HepG2 (cell line): ENCODE results near the gene TMEM134. TPM values are rescaled to one million over a fixed set of nuclear protein-coding genes. Genes with fewer than 3 reads are reported as not detected.

Source experiments
- ATAC-seq: fragments of 200-7000 bp; cut with Tn5 transposase; 3 replicates; pipeline ENCODE4 v1.9.1; 2020; ENCODE audit warnings: mild to moderate bottlenecking, moderate library complexity
- Bru-seq: library from RNA; stranded (reverse); fragments of 400-500 nt; gene quantifications from one replicate; lab custom pipeline; 2021; lab: Mats Ljungman, UMichigan
- BruChase-seq, 2 experiments: library from RNA; stranded (reverse); fragments of 400-500 nt; gene quantifications; one replicate each; lab custom pipeline; 2021; lab: Mats Ljungman, UMichigan
- BruUV-seq: library from RNA; stranded (reverse); fragments of 400-500 nt; replicated peaks from 2 replicates; lab custom pipeline; 2021; lab: Mats Ljungman, UMichigan
- CTCF ChIA-PET: fragments of 300-600 bp; formaldehyde crosslinking; extraction: SDS; loops from one replicate; lab custom pipeline; 2021; ENCODE audit warnings: low total read pairs, inconsistent platforms, low intra/inter-chr PET ratio; lab: Yijun Ruan, JAX
- POLR2A ChIA-PET: fragments of 350-600 bp; sonication (Branson Sonifier 250); formaldehyde crosslinking; loops from one replicate; lab custom pipeline; 2020; ENCODE audit warnings: antibody characterized with exemption, inconsistent platforms; lab: Yijun Ruan, JAX
- DNase-seq: peaks from one replicate; pipeline ENCODE4 v3.0.0-alpha.2; 2015; ENCODE audit warnings: low spot score
- FAIRE-seq: peaks from 3 replicates; lab custom pipeline; 2011; peaks lifted over from hg19 to GRCh38; lab: Jason Lieb, UNC
- H2AFZ ChIP-seq: one replicate; pipeline ENCODE4 v1.6.1; 2011; ENCODE audit warnings: low read length, inconsistent platforms
- H3K27ac ChIP-seq: fragments of 300-600 bp; 3 replicates; pipeline ENCODE4 v1.8.0; 2011; ENCODE audit warnings: mixed run types, mild to moderate bottlenecking, mixed read lengths, low read length, inconsistent platforms; ENCODE audit not compliant: insufficient read depth; ENCODE audit errors: extremely low read length
- H3K27me3 ChIP-seq, 2 experiments: fragments of 200-600 bp in 1 of 2; 2 replicates in 1 of 2; 3 replicates in 1 of 2; pipeline versions ENCODE4 v1.6.0 to v1.8.0; 2011; ENCODE audit warnings: low read length in 2 of 2, mild to moderate bottlenecking in 2 of 2, moderate library complexity in 2 of 2, inconsistent platforms in 1 of 2; ENCODE audit not compliant: insufficient read depth in 2 of 2, control insufficient read depth in 1 of 2
- H3K36me3 ChIP-seq, 2 experiments: fragments of 200-600 bp in 1 of 2; replicated peaks in 1 of 2; 2 replicates in 1 of 2; 3 replicates in 1 of 2; pipeline versions ENCODE4 v1.5.1 to v1.8.0; 2011; ENCODE audit warnings: low read length in 2 of 2, inconsistent platforms in 1 of 2; ENCODE audit not compliant: insufficient read depth in 2 of 2, control insufficient read depth in 1 of 2
- H3K4me1 ChIP-seq: 2 replicates; pipeline ENCODE4 v1.5.1; 2012; ENCODE audit warnings: low read length, inconsistent platforms; ENCODE audit not compliant: insufficient read depth
- H3K4me2 ChIP-seq: 2 replicates; pipeline ENCODE4 v1.6.0; 2011; ENCODE audit warnings: low read depth, low read length, inconsistent platforms
- H3K4me3 ChIP-seq, 3 experiments: fragments of 200-600 bp in 1 of 3; sonication (generic), shearing (Covaris generic) in 1 of 3; replicated peaks in 1 of 3; 2 replicates each; pipeline ENCODE4 v1.5.1; 2011 to 2016; ENCODE audit warnings: low read length in 3 of 3, inconsistent platforms in 2 of 3, low read depth in 2 of 3, mild to moderate bottlenecking in 2 of 3, control low read depth in 1 of 3, mixed read lengths in 1 of 3; ENCODE audit not compliant: insufficient read depth in 1 of 3
- H3K79me2 ChIP-seq: one replicate; pipeline ENCODE4 v1.6.1; 2011; ENCODE audit warnings: low read length, inconsistent platforms; ENCODE audit not compliant: insufficient read depth
- H3K9ac ChIP-seq: 2 replicates; pipeline ENCODE4 v1.6.0; 2011; ENCODE audit warnings: mild to moderate bottlenecking, low read depth, low read length, inconsistent platforms; ENCODE audit not compliant: insufficient read depth
- H3K9me3 ChIP-seq: 2 replicates; pipeline ENCODE4 v1.5.1; 2012; ENCODE audit warnings: mild to moderate bottlenecking, low read length
- H4K20me1 ChIP-seq: 2 replicates; pipeline ENCODE4 v1.6.0; 2011; ENCODE audit warnings: inconsistent platforms, mild to moderate bottlenecking, low read length, moderate library complexity; ENCODE audit not compliant: insufficient read depth
- ADNP ChIP-seq: sonication (generic); formaldehyde crosslinking; IDR thresholded peaks from 2 replicates; pipeline ENCODE4 v1.4.0; 2020; ENCODE audit warnings: missing genetic modification reagents
- ARNT ChIP-seq: fragments of 450-650 bp; IDR thresholded peaks from 2 replicates; pipeline ENCODE4 v1.6.1; 2017
- CENPX ChIP-seq: sonication (generic); formaldehyde crosslinking; IDR thresholded peaks from 2 replicates; pipeline ENCODE4 v1.9.0; 2021; ENCODE audit warnings: mild to moderate bottlenecking, missing genetic modification reagents, moderate library complexity
- FOXK1 ChIP-seq: sonication (generic); formaldehyde crosslinking; IDR thresholded peaks from 2 replicates; pipeline ENCODE4 v1.4.0; 2020; ENCODE audit warnings: low read depth, missing genetic modification reagents, borderline replicate concordance
- HMG20B ChIP-seq: conservative IDR thresholded peaks from 2 replicates; pipeline ENCODE4 v1.6.1; 2016; ENCODE audit warnings: missing genetic modification reagents, missing compliant biosample characterization
- HNRNPK ChIP-seq: fragments of 200-400 bp; formaldehyde crosslinking; IDR thresholded peaks from 2 replicates; pipeline ENCODE4 v1.6.1; 2018; ENCODE audit warnings: low read length, low read depth, moderate library complexity, mild to moderate bottlenecking; ENCODE audit not compliant: poor library complexity, severe bottlenecking
- HNRNPUL1 ChIP-seq: fragments of 200-400 bp; formaldehyde crosslinking; IDR thresholded peaks from 2 replicates; pipeline ENCODE4 v1.6.1; 2017; ENCODE audit warnings: low read depth, mild to moderate bottlenecking, low read length, moderate library complexity
- KDM6A ChIP-seq: IDR thresholded peaks from 2 replicates; pipeline ENCODE4 v1.6.1; 2016; ENCODE audit warnings: low read depth
- PBX2 ChIP-seq: IDR thresholded peaks from 2 replicates; pipeline ENCODE4 v1.6.1; 2016; ENCODE audit warnings: control low read depth
- TBP ChIP-seq: sonication (generic); formaldehyde crosslinking; IDR thresholded peaks from 2 replicates; pipeline ENCODE4 v1.5.0; 2020; ENCODE audit warnings: missing genetic modification reagents
- ZBTB14 ChIP-seq: sonication (generic); formaldehyde crosslinking; IDR thresholded peaks from 2 replicates; pipeline ENCODE4 v1.4.0; 2020; ENCODE audit warnings: missing genetic modification reagents
- ZMYM4 ChIP-seq: sonication (generic); formaldehyde crosslinking; IDR thresholded peaks from 2 replicates; pipeline ENCODE4 v1.8.1; 2023; ENCODE audit warnings: mild to moderate bottlenecking, missing genetic modification reagents
- ZNF691 ChIP-seq: sonication (generic); formaldehyde crosslinking; IDR thresholded peaks from 2 replicates; pipeline ENCODE4 v1.4.0; 2020; ENCODE audit warnings: missing genetic modification reagents, low read depth, mild to moderate bottlenecking, borderline replicate concordance
- ZNF83 ChIP-seq: sonication (generic); formaldehyde crosslinking; IDR thresholded peaks from 2 replicates; pipeline ENCODE4 v1.4.0; 2020; ENCODE audit warnings: missing genetic modification reagents, mild to moderate bottlenecking, borderline replicate concordance
- ZSCAN12 ChIP-seq: sonication (generic); formaldehyde crosslinking; IDR thresholded peaks from 2 replicates; pipeline ENCODE4 v1.9.0; 2021; ENCODE audit warnings: mild to moderate bottlenecking, missing genetic modification reagents
- WGBS: methylation state at CpG from one replicate; pipeline ENCODE4 v1.1.6; 2017; ENCODE audit warnings: low lambda C conversion rate; 5-methylcytosine and 5-hydroxymethylcytosine counted together
- in situ Hi-C: cut with HindIII; loops from 2 replicates; pipeline ENCODE4 v1.10.0; 2017; ENCODE audit warnings: low pct_unique_long_range_greater_than_20kb; ENCODE audit not compliant: extremely low pct_ligation_motif_present
- intact Hi-C: fragments of 100-400 bp; cut with micrococcal nuclease; formaldehyde crosslinking; loops from one replicate; pipeline ENCODE4 v1.10.0; 2022; ENCODE audit not compliant: unreplicated experiment
- long read RNA-seq, 2 experiments: library from RNA in 1 of 2; library from polyadenylated mRNA in 1 of 2; stranded (forward) in 1 of 2; unstranded in 1 of 2; transcript quantifications; one replicate each; pipeline ENCODE4 v2.0.0, GENCODE V29; 2019 to 2022
- polyA minus RNA-seq, 3 experiments: library from RNA; depleted of rRNA, polyadenylated mRNA; stranded (reverse); fragments of >200 nt; gene quantifications; 2 replicates each; pipeline ENCODE4 v1.2.3, GENCODE V29; 2011; ENCODE audit warnings: low replicate concordance in 1 of 3
- polyA plus RNA-seq, 8 experiments: library from polyadenylated mRNA; depleted of rRNA in 3 of 8; stranded (reverse) in 7 of 8; unstranded in 1 of 8; fragments of >200 nt; fragmentation: Illumina TruSeq in 4 of 8; extraction: Trizol in 4 of 8; gene quantifications; 2 replicates each; pipeline versions ENCODE4 v1.2.1 to v1.2.3, GENCODE V29; 2011 to 2016; ENCODE audit warnings: low read depth in 4 of 8, missing spikeins in 1 of 8, mixed read lengths in 1 of 8; ENCODE audit not compliant: insufficient read depth in 1 of 8
- total RNA-seq, 5 experiments: library from RNA; depleted of rRNA; stranded (reverse); fragments of >200 nt; fragmentation: Illumina TruSeq; extraction: Trizol; gene quantifications; 2 replicates each; pipeline ENCODE4 v1.2.3, GENCODE V29; 2016; ENCODE audit warnings: low read depth in 1 of 5

The TMEM134 gene
- total RNA-seq (2016; rRNA removed; fragmentation: Illumina TruSeq; extraction: Trizol) (5.1 and 6.9 TPM in 2 replicates), polyA plus RNA-seq (2011; rRNA removed) (26.9 and 36.5 TPM in 2 replicates), polyA minus RNA-seq (2011; rRNA and poly(A)+ RNA removed; ENCODE audit: low replicate concordance) (6.6 and 13.2 TPM in 2 replicates), Bru-seq, nascent RNA (percentile 43 among the genes with signal in this experiment), BruChase-seq, experiment 1, labeled RNA remaining after a 6-hour chase (percentile 58 among the genes with signal in this experiment), BruChase-seq, experiment 2, labeled RNA remaining after a 2-hour chase (percentile 48 among the genes with signal in this experiment)
- total RNA-seq (2016; cell fraction: cytosol; rRNA removed; fragmentation: Illumina TruSeq; extraction: Trizol; ENCODE audit: low read depth) = 19.7 and 21.6 TPM in 2 replicates
- 3.5 and 6.0 TPM in 2 replicates for total RNA-seq (2016; cell fraction: insoluble cytoplasmic fraction; rRNA removed; fragmentation: Illumina TruSeq; extraction: Trizol)
- 16.8 and 19.3 TPM in 2 replicates for total RNA-seq (2016; cell fraction: membrane; rRNA removed; fragmentation: Illumina TruSeq; extraction: Trizol)
- total RNA-seq (2016; cell fraction: nucleus; rRNA removed; fragmentation: Illumina TruSeq; extraction: Trizol) = 5.3 and 5.6 TPM in 2 replicates
- 56.6 and 72.3 TPM in 2 replicates for polyA plus RNA-seq (2011; cell fraction: cytosol; rRNA removed)
- 67.1 and 76.3 TPM in 2 replicates for polyA plus RNA-seq (2011; cell fraction: nucleus; rRNA removed)
- polyA plus RNA-seq (2012) = 21.5 and 23.1 TPM in 2 replicates
- polyA plus RNA-seq (2016; cell fraction: cytosol; fragmentation: Illumina TruSeq; extraction: Trizol; ENCODE audit: low read depth) = 118 and 120 TPM in 2 replicates
- polyA plus RNA-seq (2016; cell fraction: insoluble cytoplasmic fraction; fragmentation: Illumina TruSeq; extraction: Trizol; ENCODE audit: low read depth) = 17.4 and 19.8 TPM in 2 replicates
- polyA plus RNA-seq (2016; cell fraction: membrane; fragmentation: Illumina TruSeq; extraction: Trizol; ENCODE audit: low read depth) = 70.1 and 76.5 TPM in 2 replicates
- 24.6 and 30.7 TPM in 2 replicates for polyA plus RNA-seq (2016; cell fraction: nucleus; fragmentation: Illumina TruSeq; extraction: Trizol; ENCODE audit: insufficient read depth, low read depth)
- 5.4 and 6.5 TPM in 2 replicates for polyA minus RNA-seq (2011; cell fraction: cytosol; rRNA and poly(A)+ RNA removed)
- 7.3 and 8.6 TPM in 2 replicates for polyA minus RNA-seq (2011; cell fraction: nucleus; rRNA and poly(A)+ RNA removed)
- long read RNA-seq, experiment 1, transcript TMEM134-201 (7 exons, 3,534 nt) = major isoform, 8 of 26 reads
- long read RNA-seq, experiment 1, partial matches to known transcripts = 0 of 26 reads
- long read RNA-seq, experiment 1, other reads (novel, unspliced or antisense) = 14 of 26 reads
- long read RNA-seq, experiment 2, transcript TMEM134-217 (7 exons, 1,063 nt) = major isoform, 5 of 28 reads
- long read RNA-seq, experiment 2, transcript TMEM134-201 (7 exons, 3,534 nt) = major isoform, 5 of 28 reads
- long read RNA-seq, experiment 2, partial matches to known transcripts = 1 of 28 reads
- long read RNA-seq, experiment 2, other reads (novel, unspliced or antisense) = 13 of 28 reads

- Histone ChIP-seq H3K27me3 (no peaks in the 10 kb centered on the region), H3K27ac (peak within 1 kb of the TSS; percentile 56), H3K9ac (peak within 1 kb of the TSS; percentile 73), H3K4me3 (peak within 1 kb of the TSS; percentile 81 to 87 (median 81)), H3K4me2 (peak within 1 kb of the TSS; percentile 97), H3K4me1 (peaks cover 69% of the 10 kb centered on the region), H2AFZ (no peak within 1 kb of the TSS), H3K9me3 (no peaks in the 10 kb centered on the region), H3K79me2 (no peaks in the 10 kb centered on the region), H3K36me3 (no peaks in the 10 kb centered on the region), H4K20me1 (no peaks in the 10 kb centered on the region)
- BruUV-seq = no TSS peak
- ChIA-PET CTCF (no interaction called here), POLR2A (interaction anchor here (0.7 to 2.0 kb wide), 14 partner anchors 8 to 229 kb away, joined by 3 to 22 read pairs (median 4); partner anchors contain the start of genes AIP, POLD4, PPP1CA and PTPRCAP)
- peak; percentile 81 for DNase-seq
- ATAC-seq = peak; percentile 79
- no peak for FAIRE-seq
- intact Hi-C loops (no loop called here), in situ Hi-C loops (loop anchor here (5.0 kb wide), 1 partner anchor 67 kb away; the partner anchor contains the start of genes PPP1CA and TBC1D10C)
- no CpG with 5 or more reads among the region's 76 CpGs for WGBS
- TF ChIP-seq PBX2 (CRISPR knock-in tag) (no peak), HMG20B (CRISPR knock-in tag) (no peak), FOXK1 (CRISPR knock-in tag) (peak; percentile 44; the same call in 1 of the 2 replicates), TBP (CRISPR knock-in tag) (no peak), ZBTB14 (CRISPR knock-in tag) (peak; percentile 22; the same call in 1 of the 2 replicates), KDM6A (CRISPR knock-in tag) (no peak), CENPX (no peak), HNRNPK (no peak), ZSCAN12 (CRISPR knock-in tag) (no peak), HNRNPUL1 (no peak), ZNF691 (CRISPR knock-in tag) (peak; percentile 88; the same call in 1 of the 2 replicates), ZMYM4 (CRISPR knock-in tag) (peak; percentile 55; the same call in 1 of the 2 replicates), ARNT (no peak), ADNP (CRISPR knock-in tag) (peak; percentile 23; the same call in 1 of the 2 replicates), ZNF83 (CRISPR knock-in tag) (no peak)
These were observed at the start of gene TMEM134 for GRCh38 chr11:67468759-67469507. TSS of gene TMEM134 (minus strand) at chr11:67469251. CDS start at chr11:67469192, 59 bp downstream.
